ENCODE results near the gene AFG3L2. TPM values are rescaled to one million over a fixed set of nuclear protein-coding genes. Genes with fewer than 3 reads are reported as not detected.

Gene AFG3L2
- total and polyA plus RNA-seq, 2 of the 13 experiments (the other 11 are each of a cell fraction or from before 2014, with no cell fraction given) = 28.6 to 86.9 TPM

DNA sequence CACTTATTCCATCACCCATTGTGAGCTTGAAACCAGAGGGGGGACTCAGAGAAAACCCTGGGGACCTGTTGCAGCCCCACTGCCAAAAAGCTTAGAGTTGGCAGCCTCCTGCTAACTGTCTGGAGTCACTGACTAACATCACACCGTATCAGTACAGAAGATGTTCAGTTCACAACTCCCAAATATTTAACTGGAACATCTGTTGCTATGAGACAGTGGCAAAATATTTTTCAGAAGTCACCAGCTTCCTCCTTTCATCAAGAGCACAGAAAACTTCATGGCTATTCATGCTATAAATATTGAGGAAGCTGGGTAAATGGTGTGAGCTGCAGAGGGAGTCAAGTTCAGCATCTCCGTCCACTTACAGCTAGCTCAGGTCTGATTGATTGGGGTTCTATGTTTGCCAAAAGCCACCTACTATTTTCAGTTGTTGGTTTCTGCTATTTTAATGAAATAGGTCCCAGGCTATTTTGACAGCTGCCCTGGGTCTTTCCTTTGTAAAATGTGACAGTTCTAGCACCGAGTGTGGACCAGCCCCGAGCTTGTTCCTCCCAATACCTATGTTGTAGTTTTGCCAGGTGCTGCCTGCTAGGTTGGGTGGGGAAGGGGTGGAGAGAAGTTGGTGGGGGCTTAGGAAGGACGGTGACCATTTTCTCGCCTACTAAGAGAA is 59.2 kb downstream of the AFG3L2 start (continued):
- no peak for TF ChIP-seq RELA (CRISPR knock-in tag; IDR thresholded peaks at IDR 0.05)

DNA sequence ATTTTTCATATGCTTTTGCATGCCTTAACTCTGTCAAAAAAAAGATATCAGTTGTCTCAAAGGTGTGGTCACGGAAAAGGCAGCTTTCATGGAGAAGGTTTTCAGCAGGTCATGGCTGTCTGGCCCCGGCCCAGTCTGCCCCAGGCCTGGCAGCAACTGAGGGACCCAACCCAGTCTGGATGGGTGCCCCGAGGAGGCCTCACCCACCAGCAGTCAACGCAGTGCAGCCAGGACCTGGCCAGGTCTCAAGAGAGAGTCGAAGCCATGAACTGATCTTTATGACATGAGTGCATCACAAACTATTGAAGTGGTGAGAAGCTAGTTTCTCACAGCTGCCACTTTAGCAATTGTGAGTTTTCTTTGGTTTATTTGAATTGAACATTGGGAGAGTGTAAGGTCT is 61.1 kb downstream of the AFG3L2 start:
- no peak overlapping the region for H3K27ac ChIP-seq (ENCODE audit: extremely low read length, insufficient read depth, low read length)
- intact Hi-C loops (cut with micrococcal nuclease; ENCODE audit: unreplicated experiment) = no loop called here
- FAIRE-seq (no peak), ATAC-seq (no peak), DNase-seq (ENCODE audit: low spot score) (no peak)
- no peak for TF ChIP-seq ZKSCAN1 (IDR thresholded peaks at IDR 0.05; ENCODE audit: low read length)
- no peaks in the 10 kb centered on the region for H3K27me3 ChIP-seq (ENCODE audit: control insufficient read depth in 1 of 2, insufficient read depth in 2 of 2, low read length in 2 of 2)
- H4K20me1 ChIP-seq (ENCODE audit: insufficient read depth, low read length) = no peaks in the 10 kb centered on the region
- H3K4me2 ChIP-seq (ENCODE audit: low read depth, low read length) = no peak overlapping the region
- no peaks in the 10 kb centered on the region for H3K9me3 ChIP-seq (ENCODE audit: low read length)
- no peak overlapping the region for H2AFZ ChIP-seq (ENCODE audit: low read length)
- no peak overlapping the region for H3K4me3 ChIP-seq (replicated peaks in 1 of 3; ENCODE audit: insufficient read depth in 1 of 3, low read depth in 2 of 3, low read length in 3 of 3)
- in situ Hi-C loops (cut with HindIII; ENCODE audit: extremely low pct_ligation_motif_present, low pct_unique_long_range_greater_than_20kb) = no loop called here
- no peaks in the 10 kb centered on the region for H3K4me1 ChIP-seq (ENCODE audit: insufficient read depth, low read length)
- POLR2A ChIA-PET = no interaction called here
- no TSS peak for BruUV-seq (replicated peaks)
- CTCF ChIA-PET (ENCODE audit: low intra/inter-chr PET ratio, low total read pairs) = no interaction called here
- 0 out of 5 replicates have a peak, but pooled peaks cover 0 to 5% of the 10 kb centered on the region in 2 experiments for H3K36me3 ChIP-seq (replicated peaks in 1 of 2; ENCODE audit: control insufficient read depth in 1 of 2, insufficient read depth in 2 of 2, low read length in 2 of 2)
- WGBS (ENCODE audit: low lambda C conversion rate) = 94% methylated on average over 3 of the region's 5 CpGs
- H3K79me2 ChIP-seq (ENCODE audit: insufficient read depth, low read length) = no peaks in the 10 kb centered on the region
- H3K9ac ChIP-seq (ENCODE audit: insufficient read depth, low read depth, low read length) = no peak overlapping the region

DNA sequence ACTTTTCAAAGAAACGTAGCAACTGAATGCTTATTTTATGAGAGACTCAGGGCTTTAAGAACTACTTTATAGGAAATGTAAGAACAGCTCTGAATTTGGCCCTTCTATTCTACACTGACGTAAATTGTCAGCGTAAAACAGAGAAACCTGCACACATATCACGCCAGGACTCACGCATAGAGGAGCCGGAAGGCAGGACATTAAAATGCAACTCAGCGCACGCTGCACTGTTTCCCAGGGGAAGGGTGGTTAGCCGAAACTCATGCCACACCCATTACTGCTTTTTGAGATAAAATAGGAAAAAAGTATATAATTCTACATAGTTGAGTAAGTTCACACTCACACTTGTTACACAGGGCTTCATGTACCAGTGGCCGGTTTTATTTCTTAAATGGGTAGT is 61.5 kb downstream of the AFG3L2 start:
- no peaks in the 10 kb centered on the region for H3K27me3 ChIP-seq (ENCODE audit: control insufficient read depth in 1 of 2, insufficient read depth in 2 of 2, low read length in 2 of 2)
- H2AFZ ChIP-seq (ENCODE audit: low read length) = no peak overlapping the region
- no peak overlapping the region for H3K4me3 ChIP-seq (replicated peaks in 1 of 3; ENCODE audit: insufficient read depth in 1 of 3, low read depth in 2 of 3, low read length in 3 of 3)
- ChIA-PET CTCF (ENCODE audit: low intra/inter-chr PET ratio, low total read pairs) (no interaction called here), POLR2A (no interaction called here)
- 90% methylated on average over 10 of the region's 10 CpGs for WGBS (ENCODE audit: low lambda C conversion rate)
- no peak for FAIRE-seq
- intact Hi-C loops (cut with micrococcal nuclease; ENCODE audit: unreplicated experiment) (no loop called here), in situ Hi-C loops (cut with HindIII; ENCODE audit: extremely low pct_ligation_motif_present, low pct_unique_long_range_greater_than_20kb) (no loop called here)
- ATAC-seq = no peak
- H3K27ac ChIP-seq (ENCODE audit: extremely low read length, insufficient read depth, low read length) = no peak overlapping the region
- no TSS peak for BruUV-seq (replicated peaks)
- H3K4me1 ChIP-seq (ENCODE audit: insufficient read depth, low read length) = no peaks in the 10 kb centered on the region
- H3K36me3 ChIP-seq (replicated peaks in 1 of 2; ENCODE audit: control insufficient read depth in 1 of 2, insufficient read depth in 2 of 2, low read length in 2 of 2) = 0 out of 5 replicates have a peak, but pooled peaks cover 0 to 5% of the 10 kb centered on the region in 2 experiments
- no peaks in the 10 kb centered on the region for H3K9me3 ChIP-seq (ENCODE audit: low read length)
- TF ChIP-seq ZSCAN25 (CRISPR knock-in tag; IDR thresholded peaks at IDR 0.05) (no peak), RFXANK (CRISPR knock-in tag; IDR thresholded peaks at IDR 0.05) (no peak), TGIF2 (CRISPR knock-in tag; IDR thresholded peaks at IDR 0.05) (no peak), ZNF136 (CRISPR knock-in tag; IDR thresholded peaks at IDR 0.05; ENCODE audit: low read depth) (no peak), KDM3A (CRISPR knock-in tag; IDR thresholded peaks at IDR 0.05; ENCODE audit: low read depth) (no peak), CCDC6 (CRISPR knock-in tag; IDR thresholded peaks at IDR 0.05) (no peak), MAFK (conservative IDR thresholded peaks at IDR 0.05 in 1 of 2, IDR thresholded peaks at IDR 0.05 in 1 of 2; ENCODE audit: low read length in 2 of 2) (no peak), HMG20B (CRISPR knock-in tag; conservative IDR thresholded peaks at IDR 0.05) (no peak)
- H3K4me2 ChIP-seq (ENCODE audit: low read depth, low read length) = no peak overlapping the region
- H3K9ac ChIP-seq (ENCODE audit: insufficient read depth, low read depth, low read length) = no peak overlapping the region
- H3K79me2 ChIP-seq (ENCODE audit: insufficient read depth, low read length) = no peaks in the 10 kb centered on the region
- H4K20me1 ChIP-seq (ENCODE audit: insufficient read depth, low read length) = no peaks in the 10 kb centered on the region
- DNase-seq (ENCODE audit: low spot score) = no peak

Measured in HepG2 (cell line).